ENCODE results near the gene SAP30L.

Gene SAP30L

DNA sequence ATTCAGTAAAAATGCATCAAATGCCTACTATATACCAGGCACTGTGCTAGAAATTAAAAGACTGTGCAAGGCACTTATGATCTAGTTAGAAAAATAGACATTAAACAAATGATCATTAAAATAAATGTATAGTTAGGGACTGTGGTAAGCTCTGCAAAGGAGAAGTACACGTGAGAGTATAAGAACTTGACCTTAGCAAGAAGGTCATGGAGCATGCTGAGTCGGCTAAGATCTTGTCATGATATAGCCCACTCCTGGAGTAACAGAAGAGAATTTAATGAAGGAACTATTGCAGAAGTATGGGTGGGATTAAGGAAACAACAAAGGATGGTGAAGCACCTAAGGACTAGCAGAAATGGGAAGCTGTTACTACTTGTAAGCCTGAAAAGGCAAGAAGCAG lies 23.5 kb upstream of the SAP30L start:
- DNase-seq = no peak

DNA sequence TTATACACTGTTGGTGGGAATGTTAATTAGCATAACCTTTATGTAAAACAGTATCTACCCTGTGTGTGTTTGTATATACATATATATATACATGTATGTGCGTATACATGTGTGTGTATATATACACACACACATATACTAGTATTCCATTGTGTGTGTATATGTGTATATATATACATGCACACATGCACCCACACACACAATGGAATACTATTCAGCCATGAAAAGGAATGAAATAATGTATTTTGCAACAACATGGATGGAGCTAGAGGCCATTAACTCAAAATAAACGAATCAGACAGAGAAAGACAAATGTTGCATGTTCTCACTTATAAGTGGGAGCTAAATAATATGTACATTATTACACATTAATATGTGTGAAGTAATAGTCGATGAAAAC lies 17.6 kb upstream of the SAP30L start:
- no peak for DNase-seq

DNA sequence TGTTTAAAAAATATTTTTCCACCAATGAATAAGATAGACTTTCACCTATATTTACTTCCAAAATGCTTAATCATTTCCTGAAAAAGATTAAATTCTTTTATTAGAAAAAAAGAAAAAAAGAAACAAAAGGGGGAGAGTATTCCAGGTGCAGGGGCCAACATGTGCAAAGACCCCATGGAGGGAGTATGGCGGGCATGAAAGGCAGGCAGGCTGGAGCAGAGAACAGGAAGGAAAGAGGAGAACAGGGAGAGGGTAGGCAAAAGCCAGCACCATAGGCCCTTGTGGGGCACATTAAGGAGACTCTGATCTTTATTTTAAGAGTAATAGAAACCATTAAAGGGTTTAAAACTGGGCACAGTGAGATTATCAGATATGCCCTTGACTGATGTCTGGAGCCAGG lies 16.5 kb upstream of the SAP30L start:
- no peak for DNase-seq

DNA sequence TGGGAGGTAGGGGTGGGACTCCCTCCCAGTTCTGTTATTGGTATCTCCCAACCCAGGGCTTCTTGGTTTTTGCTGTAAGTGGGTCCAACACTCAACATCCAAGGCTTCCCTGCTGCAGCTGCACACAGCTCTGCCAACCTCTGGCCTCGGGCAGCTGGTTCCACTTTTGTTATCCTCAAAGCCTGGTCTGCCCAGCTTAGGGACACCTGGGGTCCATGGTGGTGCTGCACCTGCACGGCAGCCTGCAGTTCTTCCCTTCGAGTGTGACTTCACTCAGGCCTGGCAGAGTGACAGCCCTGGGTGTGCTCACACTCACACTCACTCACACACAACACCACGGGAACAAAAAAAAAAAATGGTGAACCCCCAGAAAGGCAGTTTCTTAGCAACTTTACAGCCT lies 15.3 kb upstream of the SAP30L start:
- DNase-seq = no peak

DNA sequence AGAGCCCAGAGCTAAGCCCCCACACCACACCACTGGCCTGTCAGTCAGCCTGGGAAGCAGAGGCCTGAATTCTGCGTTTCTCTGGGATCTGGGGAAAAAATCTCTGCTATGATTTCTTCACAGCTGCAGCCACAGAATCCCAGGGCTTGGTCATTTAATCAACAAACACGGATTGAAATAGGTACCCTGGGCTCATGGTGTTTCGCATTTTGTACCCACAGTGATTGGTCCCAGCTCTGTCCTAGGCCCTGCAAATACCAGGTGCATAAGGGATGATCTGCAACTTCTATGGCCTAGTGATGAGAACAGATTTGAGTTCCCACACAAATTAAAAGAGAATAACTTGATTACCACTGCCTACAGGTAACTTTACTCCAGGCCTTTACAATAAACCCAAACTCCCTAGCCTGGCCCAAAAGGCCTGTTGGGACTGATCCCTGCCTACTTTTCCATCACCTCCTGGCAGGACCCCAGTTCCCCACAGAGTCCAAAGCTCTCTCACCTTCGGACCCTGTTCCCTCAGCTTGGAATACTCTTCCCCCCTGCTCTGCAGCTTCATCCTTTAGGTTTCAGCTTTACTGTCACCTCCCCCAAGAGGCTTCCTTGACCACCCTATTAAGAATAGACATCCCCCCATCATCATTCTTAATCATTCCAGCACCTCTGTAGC lies 14.7 kb upstream of the SAP30L start:
- DNase-seq = no peak

DNA sequence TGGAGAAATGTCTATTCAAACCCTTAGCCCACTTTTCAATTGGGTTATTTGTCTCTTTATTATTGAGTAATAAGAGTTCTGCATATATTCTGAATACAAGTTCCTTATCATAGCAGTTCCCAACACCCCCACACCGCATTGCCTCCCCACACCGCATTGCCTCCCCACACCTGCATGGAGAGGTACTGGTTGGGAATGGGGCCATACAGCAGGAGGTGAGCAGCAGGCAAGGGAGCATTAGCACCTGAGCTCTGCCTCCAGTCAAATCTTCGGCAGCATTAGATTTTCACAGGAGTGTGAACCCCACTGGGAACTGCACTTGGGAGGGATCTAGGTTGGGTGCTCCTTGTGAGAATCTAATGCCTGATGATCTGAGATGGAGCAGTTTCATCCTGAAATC lies 10.6 kb upstream of the SAP30L start:
- DNase-seq = no peak

DNA sequence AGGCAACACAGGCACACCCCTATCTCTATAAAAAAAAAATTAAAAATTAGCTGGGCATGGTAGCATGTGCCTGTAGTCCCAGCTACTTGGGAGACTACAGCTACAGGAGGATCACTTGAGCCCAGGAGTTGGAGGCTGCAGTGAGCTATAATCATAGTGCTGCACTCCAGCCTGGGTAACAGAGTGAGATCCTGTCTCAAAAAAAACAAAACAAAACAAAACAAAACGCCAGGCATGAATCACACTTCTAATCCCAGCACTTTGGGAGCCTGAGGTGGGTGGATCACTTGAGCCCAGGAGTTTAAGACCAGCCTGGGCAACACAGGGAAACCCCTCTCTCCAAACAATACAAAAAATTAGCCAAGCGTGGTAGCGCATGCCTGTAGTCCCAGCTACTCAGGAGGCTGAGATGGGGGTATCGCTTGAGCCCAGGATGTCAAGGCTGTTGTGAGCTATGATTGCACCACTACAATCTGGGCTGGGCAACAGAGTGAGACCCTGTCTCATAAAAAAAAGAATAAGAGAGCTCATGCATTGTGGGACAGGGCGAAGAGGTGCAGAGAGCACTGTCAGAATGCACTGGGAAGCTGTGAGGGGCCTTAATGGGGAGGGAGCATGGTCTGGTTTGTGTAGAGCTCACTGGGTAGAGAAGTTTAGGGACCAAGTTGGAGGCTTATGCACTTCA lies 8.4 kb upstream of the SAP30L start:
- no peak for DNase-seq

DNA sequence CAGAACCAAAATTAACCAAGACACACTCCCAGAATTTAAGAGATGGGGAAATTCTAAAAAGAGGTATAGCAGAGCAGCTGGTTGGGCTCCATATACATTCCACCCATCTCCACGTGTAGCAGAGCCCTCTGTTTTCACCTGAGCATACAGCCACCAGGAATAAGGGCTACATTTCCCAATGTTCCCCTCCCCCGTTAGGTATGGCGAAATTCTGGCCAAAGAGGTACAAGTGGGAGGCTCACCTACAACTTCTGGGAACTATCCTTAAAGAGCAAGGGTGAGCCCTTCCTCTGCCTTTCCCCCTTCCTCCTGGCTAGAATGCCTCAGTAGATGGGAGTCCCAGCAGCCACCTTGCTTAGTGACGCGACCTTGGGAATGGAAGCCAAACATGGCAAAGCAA lies 5.3 kb upstream of the SAP30L start:
- DNase-seq = no peak

DNA sequence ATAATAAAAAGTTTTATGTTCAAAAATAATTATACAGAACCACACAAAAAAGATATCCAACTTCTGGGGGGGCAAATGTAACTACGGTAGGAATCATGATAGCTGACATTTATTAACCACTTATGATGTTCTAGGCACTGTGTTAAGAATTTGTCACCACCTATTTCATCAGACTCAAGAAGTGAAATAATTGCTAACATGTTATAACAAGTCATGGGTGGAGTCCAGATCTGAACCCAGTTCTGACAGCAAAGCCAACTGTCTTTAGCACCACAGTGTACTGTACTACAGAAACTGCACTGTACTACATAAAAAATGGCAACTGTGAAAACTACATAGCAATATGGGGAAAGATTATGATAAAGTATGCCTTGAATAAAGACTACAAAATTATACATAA lies 3.0 kb upstream of the SAP30L start:
- no peak for DNase-seq

DNA sequence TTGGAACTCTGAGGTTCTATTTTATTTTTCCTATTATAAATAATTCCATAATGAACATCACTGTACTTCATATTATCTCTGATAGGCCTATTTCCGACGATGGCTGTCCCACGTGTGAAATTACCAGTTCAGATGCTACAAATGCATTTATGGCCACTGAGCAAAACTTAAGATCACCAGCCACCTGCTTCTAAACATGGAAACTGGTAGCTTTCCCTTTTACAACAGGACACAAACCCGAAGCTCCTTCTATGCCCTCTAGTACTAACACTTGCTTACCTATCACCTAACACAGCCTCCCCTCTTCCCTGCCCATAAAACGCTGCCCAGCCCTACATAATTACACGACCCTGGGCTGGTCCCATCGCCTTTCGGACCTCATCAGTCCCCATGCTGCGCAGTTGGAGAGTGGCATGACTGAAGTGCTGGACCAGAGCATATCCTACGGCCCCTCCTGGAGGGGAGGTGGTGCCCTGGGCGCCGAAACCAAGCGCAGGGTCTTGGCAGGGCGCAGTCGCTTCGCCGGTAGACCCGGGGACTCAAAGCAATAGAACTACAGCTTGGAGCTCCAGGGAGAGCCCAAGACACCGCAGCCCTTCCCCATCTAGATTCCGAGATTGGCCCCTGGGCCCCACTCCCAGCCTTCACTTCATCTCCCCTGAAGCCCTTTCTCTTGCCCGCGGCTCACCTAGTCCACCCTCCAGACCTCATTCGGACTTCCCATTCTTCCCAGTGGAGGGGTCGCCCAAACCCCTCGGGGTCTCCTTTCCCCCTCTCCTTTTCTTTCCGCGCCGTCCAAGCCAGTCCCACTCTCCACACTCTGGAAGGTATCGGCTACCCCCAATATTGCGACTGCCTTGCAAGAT lies 1.0 kb upstream of the SAP30L start:
- peak; percentile 3 for DNase-seq

DNA sequence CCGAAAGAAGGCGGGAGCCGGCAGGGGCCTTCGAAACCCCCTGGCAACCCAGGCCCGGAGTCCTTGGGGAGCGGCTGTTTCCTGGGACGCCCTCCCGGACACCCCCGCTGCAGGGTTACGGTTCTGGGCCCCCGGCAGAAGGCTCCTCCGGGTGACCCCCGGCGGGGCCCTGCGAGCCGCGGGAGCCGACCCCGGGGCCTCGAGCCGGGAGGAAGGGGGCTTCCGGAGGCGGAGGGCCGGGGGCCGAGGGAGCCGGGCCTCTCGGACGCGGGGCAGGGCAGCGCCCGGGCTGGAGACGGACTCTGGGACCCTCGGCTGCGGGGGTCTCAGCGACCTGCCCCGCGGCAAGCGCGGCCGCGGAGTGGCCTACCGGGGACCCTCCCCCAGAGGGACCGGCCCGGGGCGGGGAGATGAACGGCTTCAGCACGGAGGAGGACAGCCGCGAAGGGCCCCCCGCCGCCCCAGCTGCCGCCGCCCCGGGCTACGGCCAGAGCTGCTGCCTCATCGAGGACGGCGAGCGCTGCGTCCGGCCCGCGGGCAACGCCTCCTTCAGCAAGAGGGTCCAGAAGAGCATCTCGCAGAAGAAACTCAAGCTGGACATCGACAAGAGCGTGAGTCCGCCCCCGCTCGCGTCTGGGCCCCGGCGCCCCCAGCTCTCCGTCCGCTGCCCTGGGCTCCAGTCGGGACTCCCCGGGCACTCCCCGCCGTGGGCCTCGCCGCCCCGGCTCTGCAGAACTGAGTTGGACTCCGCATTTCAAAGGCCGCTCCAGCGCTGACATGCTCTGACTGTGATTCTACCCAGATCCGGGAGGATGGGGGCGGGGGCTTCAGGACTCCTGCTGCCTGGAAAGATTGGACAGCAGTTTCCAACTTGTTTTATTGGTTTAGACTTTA lies 645 bp downstream of the SAP30L start:
- DNase-seq = peak; percentile 33

DNA sequence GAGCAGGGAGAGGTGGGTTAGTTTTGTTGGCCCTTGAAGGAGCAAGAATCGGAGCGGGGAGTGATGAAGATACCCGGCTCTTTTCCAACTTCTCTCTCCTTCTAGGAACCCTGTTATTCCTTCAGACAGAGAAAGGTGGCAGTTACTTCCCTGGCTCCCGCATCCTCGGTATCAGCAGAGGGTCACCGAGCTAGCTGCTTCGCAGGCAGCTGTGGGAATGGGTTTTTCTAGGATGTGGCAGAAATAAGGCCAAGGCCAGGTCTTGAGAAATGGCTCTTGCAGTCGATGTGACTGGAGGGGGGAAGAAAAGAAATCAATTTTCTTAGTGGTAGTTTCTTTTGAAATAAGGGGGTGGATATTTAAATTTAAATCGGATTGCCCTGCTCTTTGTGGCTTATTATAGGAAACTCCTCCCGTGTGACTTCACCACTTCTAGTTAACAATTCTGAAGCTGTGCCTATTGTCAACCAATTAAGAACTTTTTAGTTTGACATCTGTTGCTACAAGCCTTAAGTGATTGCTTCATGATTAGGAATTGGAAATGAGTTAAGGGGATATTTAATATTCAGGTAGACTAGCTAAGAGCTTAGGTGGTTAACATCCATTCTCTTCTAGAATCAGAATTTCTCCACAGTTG lies 1.4 kb downstream of the SAP30L start:
- no peak for DNase-seq

DNA sequence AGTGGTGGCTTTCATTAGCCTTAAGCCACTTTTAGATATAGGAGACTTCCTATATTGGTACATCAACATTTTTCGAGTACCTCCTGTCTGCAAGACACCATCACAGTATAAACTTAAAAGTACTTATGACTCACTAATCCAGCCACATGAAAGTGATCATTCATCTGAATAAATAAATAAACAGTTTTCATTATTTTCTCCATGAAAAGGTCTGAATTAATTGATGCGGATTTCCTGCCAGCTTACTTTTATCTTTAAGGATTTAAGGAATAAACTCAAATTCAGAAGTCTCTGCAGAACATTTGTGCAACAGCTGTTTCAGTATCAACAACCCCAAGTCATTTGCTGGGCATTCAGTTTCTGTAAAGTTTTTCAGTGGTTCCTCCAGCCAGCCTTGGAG lies 4.0 kb downstream of the SAP30L start:
- no peak for DNase-seq

DNA sequence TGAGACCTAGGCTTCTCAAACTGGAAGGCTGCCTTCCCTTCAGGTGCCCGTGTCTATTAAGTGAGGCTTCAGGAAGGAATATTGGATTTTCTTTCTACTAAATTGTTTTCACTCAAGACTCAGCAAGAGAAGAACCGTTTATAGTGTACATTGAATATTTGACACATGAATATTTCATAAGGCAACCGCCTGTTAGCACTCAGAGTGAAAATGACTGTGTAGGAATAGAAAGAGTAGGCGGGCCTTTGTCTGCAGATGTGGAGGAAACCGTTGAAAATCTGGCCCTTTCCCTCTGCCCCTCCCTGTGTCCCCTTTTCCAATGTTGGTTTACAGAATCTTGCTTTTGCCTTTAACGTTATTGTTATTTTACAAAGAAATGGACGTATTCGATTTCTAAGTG lies 6.2 kb downstream of the SAP30L start:
- no peak for DNase-seq

DNA sequence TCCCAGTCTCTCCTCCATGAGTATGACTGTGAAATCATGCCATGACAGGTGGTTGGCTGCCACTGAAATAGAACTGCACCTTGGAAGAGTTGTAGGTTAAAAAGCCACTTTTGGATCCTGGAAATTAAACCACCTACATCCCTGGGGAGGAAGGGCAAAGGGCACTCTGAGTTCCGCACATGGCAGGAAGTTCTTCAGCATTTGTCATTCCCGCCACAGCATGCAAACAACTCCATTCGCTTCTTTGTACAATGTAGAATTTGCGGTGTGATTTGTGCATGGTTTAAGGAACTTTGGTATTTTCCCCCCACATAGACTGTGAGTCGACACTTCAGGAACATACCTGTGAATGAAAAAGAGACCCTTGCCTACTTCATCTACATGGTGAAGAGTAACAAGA lies 9.8 kb downstream of the SAP30L start:
- no peak for DNase-seq

DNA sequence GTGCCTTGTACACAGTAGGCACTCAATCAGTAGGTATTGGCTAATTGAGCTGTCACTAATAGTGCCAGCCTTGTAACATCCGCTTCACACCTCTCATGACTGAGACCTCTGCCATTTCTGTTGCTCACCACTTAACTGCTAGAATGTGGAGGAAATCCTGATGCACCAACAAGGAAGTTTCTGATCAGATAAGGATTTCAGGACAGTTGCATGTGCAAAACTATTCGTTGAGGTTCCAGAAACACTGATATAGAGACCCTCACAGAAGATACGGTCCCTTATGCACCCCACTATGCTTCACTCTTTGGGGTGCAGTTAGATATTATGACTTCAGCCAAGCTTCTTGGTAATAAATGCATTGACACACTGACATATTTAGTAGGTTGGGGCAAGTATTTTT lies 10.7 kb downstream of the SAP30L start:
- DNase-seq = no peak

DNA sequence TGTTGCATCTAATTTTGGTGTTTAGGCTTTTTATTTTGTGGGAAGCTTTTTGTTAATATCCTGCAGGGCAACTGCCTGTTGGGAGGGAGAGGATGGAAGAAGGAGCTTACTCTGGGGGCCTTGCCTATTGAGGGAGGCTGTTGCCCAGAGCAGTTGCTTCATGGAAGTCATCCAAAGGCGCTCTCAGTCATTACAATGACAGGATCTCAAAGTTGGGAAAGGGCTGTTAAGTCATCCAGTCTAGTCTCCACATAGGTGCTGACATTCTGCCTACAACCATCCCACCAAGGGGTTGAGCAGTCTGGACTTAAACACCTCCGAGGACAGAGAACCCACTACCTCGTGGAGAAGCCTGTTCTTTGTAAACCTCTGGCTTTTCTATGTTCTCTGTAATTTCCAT lies 13.2 kb downstream of the SAP30L start:
- DNase-seq = no peak

DNA sequence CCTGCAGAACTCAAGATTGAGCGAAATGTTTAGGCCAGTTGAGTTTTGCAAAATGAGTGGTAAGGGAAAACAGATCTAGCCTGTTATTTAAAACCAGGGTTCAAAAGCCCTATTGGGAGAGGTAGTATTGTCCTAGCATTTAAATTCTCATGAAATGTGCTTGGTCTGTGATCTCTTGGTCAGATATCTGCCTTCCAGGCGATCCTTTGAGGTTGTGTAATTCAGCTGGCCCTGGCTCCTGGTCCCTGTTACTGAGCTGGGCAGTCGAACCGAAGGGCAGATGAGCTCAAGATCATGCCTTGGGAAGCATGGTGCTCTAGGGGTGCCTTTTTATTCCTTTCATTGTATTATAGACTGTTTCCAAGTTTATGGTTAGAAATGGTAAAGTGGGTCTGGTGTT lies 14.4 kb downstream of the SAP30L start:
- no peak for DNase-seq

DNA sequence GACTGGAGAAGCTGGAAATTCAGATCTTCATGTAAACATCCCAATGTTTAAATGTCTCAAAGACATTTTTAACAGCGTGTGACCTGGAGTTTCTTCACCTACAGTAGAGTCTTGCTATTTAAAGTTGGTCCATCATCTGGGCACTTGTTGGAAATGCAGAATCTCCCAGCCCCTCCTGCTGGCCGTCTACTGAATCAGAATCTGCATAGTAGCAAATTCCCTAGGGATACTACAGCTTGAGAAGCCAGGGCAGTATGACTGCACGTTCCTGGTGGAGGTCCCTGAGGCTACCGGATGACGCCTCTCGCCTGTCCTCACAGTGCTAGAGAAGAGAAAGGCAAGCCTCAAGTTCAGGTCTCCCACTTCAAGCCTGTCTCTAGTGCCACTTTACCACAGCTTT lies 15.7 kb downstream of the SAP30L start:
- DNase-seq = no peak

DNA sequence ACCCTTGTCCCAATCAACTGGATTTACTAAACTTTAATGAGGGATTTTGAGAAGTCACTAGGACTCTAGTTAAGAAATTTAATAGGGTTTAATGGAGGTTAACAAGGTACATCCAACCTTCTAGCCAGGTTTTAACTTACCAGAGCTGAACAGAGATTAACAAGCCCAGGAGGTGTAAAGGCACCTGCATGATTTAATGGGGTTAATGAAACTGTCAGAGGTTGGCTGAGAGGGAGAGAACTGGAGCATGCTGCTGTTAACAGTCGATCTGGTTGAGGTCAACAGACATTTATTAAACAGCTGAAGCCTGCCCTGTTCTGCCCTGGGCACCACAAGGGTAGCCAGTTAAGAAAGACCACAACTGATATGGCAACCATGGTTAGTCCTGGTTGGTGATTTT lies 18.6 kb downstream of the SAP30L start:
- DNase-seq = no peak

DNA sequence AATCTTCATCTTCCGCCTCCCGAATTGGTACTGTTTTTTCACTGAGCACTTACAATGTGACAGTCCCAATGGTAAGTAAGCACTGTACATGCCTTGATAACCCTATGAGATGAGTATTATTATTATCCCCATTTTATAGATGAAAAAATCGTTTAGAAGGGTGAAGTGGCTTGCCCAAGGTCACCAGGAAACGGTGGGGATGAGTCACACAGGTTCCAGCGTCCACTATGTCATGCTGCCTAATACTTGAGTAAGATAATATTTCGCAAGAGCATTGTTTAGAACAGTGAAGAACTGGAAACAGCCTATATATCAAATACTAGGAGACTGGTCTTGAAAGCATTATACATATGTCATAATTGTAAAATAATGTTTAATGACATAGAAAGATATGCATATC lies 19.4 kb downstream of the SAP30L start:
- no peak for DNase-seq

DNA sequence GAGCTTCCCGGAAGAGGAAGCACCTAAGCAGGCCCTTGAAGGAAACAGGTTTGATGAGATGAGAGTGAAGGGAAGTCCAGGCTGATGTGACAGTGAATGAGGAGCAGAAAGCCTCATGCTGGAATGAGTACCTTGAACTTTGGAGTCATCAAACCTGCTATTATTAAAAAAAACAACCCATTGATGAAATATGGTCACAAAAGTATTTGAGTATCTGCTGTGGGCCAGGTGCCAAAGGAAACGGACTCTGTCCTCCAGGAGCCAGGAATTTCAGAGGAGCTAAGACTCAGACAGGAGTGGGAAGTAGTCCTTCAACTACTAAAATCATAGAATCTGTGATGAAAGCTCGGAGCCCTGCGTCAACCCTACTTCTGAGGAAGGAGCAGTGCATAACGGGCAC lies 20.4 kb downstream of the SAP30L start:
- no peak for DNase-seq

DNA sequence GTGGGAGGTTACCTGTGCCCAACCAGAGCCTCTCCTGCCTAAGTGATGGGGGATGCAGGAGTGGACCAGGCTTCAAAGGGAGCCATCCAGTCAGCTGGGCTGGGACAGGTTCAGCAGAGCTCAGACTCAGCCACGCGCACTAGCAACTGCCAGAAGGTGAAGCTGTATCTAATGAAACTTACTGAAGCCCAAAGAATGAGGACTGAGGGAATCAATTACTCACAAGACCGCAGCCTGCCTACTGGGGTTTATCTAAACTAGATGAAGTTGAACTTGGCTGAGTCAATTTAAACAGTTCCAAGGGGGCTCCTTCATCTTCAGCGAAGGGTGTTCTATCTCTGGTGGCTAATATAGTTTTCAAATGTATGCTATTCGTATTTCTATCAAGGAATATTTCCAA lies 20.9 kb downstream of the SAP30L start:
- no peak for DNase-seq

Measured in stimulated activated CD4-positive, alpha-beta T cell treated with anti-CD3 and anti-CD28 coated beads, Interleukin-12 subunit alpha, Interleukin-12 subunit beta, amount 100 ng/mL, for 4 hours (primary cell).